Fibroblast of peridontal ligament (primary cell): ENCODE measurements around the gene C3.

ENCODE experiments used
- DNase-seq: peaks from one replicate; pipeline ENCODE4 v3.0.0-alpha.2; 2010; ENCODE audit errors: extremely low read depth

C3 gene

DNA sequence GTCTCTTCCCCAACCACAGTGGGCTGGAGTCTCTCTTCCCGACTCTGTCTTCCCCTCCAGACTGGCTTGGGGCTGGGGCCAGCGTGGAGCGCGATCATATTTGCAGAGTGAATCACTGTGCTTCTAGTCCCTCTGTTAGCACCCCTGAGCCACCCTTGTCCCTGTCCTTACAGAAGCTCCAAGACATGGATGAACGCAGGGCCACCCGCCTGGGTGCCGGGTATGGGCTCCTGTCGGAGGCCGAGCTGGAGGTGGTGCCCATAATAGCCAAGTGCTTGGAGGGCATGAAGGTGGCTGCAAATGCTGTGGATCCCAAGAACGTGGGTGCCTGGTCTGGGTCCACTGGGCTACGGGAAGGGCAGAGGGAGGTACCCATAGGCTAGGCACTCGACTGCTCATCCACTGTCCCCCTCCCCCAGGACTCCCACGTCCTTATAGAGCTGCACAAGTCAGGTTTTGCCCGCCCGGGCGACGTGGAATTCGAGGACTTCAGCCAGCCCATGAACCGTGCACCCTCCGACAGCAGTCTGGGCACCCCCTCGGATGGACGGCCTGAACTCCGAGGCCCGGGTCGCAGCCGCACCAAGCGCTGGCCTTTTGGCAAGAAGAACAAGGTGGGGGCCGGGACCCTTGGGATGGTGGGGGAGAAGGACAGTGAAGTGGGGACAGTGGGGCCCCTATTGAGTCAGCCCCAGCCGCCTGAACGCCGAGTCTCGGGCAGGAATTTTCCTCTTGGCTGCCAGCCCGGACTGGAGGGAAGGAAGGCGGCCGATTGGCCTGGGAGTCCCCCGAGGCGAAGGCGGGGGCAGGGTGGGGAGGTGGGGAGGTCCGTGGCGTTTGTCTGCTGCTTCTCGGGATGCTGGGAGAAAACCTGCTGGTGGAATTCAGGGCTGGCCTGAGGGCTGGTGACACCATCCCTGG is 24.2 kb upstream of the C3 start:
- peak; percentile 73 for DNase-seq

- no peak for DNase-seq
Measured at GRCh38 chr19:6743714-6744380, 23.4 kb upstream of the C3 start.

DNA sequence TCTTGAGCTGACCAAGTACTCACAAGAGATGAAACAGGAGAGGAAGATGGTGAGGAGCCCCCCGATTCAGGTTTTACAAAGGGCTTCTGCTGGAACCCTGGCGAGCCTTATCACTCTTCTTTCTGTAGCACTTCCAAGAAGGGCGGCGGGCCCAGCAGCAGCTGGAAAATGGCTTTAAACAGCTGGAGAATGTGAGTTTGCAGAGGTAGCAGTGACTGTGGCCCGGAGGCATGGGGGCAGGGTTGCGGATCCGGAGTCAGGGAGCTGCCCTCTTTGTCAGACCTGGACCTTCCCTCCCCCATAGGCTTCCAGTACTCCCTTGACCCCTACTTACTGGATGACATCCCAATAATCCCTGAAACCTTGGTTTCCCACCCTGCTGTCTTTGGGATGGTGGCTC is 22.6 kb upstream of the C3 start:
- DNase-seq, result no peak

- peak; percentile 15 for DNase-seq
Measured at GRCh38 chr19:6740589-6741343, 20.3 kb upstream of the C3 start.

DNA sequence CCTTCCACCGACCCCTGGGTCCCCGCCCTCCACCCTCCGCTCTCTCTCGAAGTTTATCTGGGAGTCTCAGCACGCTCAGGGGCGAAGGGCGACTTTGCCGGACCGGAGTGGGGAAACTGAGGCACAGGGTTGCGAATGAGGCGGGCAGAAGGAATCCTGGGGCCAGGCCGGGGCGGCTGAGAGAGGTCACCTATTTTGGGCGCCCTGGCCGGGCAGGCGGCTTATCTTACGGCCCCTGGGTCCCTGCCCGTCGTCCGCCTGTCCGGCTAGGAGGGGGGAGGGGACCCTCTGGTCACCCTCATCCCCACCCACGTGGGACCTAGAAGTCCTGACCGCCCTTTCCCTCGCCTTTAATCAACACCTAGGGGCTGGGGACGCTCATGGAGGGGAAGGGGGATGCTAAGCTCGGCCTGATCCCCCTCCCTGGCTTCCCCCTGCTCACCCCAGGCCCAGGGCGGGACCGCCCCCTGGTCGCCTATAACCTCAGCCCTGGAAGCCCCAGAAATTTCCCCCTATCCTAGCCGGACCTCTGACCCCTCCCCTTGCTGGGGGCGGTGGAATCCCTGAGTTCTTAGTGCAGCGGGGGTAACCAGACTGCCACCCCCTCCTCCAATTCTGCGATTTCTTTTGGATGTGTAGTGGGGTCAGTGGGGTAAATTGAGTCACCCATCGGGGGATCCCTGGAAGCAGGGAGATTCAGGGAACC is 19.6 kb upstream of the C3 start:
- DNase-seq, result no peak

DNA sequence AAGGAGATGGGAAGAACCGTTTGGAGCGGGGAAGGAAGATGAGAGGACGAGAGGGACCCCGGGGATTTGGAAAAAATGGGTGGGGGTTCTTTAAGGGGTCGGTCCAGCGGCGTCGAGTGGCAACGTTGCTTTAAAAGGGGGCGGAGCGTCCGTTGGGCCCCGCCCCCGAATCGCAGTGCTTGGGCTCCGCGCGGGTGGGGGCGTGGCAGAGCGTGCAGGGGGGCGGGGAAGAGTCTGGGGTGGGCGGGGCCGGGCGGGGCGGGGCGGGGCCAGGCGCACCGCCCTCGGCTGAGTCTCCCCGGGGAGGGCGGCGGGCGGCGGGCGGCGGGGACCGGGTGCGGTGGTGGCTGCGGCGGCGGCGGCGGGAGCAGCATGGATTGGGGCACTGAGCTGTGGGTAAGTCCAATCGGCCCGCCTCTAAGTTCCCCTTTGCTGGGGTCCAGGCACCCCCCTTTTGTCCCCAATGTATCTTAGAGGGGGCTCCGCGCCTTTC is 19.0 kb upstream of the C3 start, which contains the start of gene TRIP10:
Gene TRIP10, plus strand, starts transcription at position 291 of the 493 bp plus-strand sequence. Its CDS starts 82 bp downstream, at position 373.
- peak; percentile 73 for DNase-seq

- DNase-seq, result no peak
Measured at GRCh38 chr19:6738787-6739389, 18.4 kb upstream of the C3 start.

DNA sequence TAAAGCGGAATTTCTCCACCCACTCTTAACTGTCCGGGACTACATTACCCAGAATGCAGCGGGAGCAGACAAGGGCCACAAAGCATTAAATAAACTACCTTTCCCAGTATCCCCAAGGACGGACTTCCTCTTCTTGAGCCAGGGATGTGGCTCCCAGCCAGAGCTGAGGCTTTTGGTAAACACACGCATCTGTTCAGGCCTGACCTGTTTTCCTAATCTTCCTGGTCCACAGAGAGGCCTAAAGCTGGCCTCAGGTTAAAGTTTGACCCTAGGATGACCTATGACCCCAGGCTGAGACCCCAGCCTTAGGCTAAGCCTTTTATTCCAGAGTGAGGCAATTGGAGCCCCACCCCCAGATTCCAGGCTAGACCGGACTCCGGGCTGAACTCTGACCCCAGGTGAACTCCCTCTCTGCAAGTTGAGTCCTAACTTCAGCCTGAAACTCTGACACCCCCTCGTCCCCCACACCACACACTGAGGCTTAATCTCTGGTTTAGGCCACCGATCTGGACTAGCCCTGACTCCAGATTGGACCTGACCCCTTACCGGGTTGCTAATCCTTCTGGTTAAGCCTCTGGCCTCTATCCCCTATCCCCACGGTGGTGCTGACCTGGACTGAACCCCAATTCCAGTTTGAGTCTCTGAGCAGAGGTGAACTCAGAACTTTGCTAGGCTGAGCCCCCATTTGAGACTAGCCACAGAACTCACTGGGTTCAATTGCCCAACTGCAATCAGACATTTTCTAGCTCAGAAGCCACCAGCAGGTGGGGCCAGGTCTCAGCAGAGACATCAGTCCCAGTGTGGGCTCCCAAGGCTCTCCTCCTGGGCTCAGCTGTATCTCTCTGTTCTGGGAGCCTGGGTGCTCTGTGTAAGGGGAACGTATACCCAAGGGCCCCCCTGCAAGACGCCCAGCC is 17.7 kb upstream of the C3 start:
- DNase-seq, result peak; percentile 70

- DNase-seq, result peak; percentile 100
Measured at GRCh38 chr19:6737284-6737872, 16.9 kb upstream of the C3 start, which contains the start of gene GPR108. Gene GPR108, minus strand, starts transcription at chr19:6737580. Its CDS starts 4 bp downstream, at chr19:6737576.

- no peak for DNase-seq
Measured at GRCh38 chr19:6736917-6737283, 16.4 kb upstream of the C3 start.

GRCh38 chr19:6736169-6736916 is 15.9 kb upstream of the C3 start:
- DNase-seq, result peak; percentile 82

DNA sequence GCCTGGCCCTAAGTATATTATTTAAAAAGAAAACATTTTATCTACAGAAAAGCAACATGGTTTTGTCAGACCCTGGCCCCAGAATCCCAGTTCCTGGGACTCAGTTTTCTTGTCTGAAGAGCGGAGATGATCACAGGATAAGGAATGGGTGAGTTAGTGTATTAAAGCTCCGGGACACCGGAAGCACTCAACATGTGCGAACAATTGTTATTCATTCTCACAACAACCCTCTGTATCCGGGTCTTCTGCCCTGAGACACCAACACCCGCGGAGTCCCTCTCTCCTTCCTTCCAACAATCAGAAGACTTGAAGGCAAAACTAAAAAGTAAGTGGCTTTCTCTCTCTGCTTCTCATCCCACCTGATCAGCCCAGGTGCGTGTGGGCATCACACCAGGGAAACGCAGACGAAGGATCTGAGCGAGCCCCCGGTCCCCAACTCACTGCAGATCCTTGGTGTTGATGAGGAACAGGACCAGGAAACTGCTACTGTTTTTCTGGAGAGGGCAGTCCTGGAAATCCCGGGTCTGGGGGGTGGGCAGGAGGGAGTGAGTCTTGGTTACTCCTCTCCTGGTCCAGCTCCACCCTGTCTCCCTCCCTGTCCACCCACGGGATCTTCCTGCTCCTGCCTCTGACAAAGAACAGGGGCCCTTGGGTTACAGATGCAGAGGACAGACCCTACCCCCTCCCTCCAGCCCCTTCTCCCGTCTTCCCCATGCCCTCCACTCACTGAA is 14.9 kb upstream of the C3 start:
- no peak for DNase-seq

DNA sequence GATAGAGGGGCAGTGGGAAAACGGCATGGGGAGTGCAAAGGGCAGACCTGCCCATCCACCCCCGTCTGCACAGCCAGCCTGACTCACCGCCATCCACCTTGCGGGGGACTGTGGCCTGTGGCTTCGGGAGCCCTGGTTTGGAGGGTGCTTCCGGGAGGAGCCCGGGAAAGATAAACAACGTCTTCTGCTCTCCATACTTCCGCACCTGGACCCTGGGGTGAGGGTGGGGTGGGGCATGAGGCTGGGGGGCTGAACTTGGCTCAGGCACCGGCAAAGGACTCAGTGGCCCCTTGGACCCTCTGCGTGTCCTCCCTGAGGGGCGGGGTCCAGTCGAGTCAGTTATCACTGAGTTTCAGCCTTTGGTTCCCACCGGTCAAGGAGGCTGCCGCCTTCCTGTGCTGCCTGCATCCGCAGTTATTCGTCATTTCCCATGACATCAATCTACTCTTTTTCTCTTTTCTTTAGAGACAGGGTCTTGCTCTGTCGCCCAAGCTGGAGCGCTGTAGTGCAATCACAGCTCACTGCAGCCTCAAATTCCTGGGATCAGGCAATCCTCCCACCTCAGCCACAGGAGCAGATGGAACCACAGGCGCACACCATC is 13.7 kb upstream of the C3 start:
- DNase-seq, result no peak

GRCh38 chr19:6733338-6734095 is 13.1 kb upstream of the C3 start:
- no peak for DNase-seq

GRCh38 chr19:6732803-6733337 is 12.4 kb upstream of the C3 start:
- DNase-seq, result no peak

DNA sequence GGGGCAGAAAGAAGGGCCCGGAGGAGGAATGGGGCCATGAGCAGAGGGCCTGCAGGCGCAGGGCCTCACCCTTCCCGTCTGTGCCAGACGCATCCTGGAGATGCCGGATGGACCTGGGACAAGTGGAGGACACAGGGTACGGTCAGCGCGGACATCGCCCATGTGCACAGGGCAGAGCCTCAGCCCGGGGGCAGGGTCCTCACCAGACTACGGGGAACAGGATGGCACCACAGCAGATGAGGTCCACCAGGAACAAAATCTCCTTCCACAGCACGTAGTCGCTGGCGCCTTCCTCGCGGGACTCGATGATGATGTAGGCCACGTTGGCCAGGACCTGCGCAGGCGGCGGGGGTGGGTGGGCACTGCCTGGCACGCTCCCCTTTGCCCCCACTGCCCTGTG is 11.4 kb upstream of the C3 start:
- no peak for DNase-seq
